GM12865 (cell line): ENCODE results near the gene EYA3.

Source experiments
- DNase-seq: peaks from one replicate; pipeline ENCODE4 v3.0.0; 2010; ENCODE audit warnings: low read depth
- H3K4me3 ChIP-seq: 2 replicates; pipeline ENCODE4 v1.5.1; 2011; ENCODE audit warnings: mild to moderate bottlenecking, low read depth, low read length, control low read depth
- CTCF ChIP-seq: IDR thresholded peaks from 2 replicates; pipeline ENCODE4 v1.5.1; 2011; ENCODE audit warnings: low read length, control low read depth, low read depth, inconsistent platforms; ENCODE audit not compliant: insufficient read depth; ENCODE audit errors: missing control alignments

The EYA3 gene

DNA sequence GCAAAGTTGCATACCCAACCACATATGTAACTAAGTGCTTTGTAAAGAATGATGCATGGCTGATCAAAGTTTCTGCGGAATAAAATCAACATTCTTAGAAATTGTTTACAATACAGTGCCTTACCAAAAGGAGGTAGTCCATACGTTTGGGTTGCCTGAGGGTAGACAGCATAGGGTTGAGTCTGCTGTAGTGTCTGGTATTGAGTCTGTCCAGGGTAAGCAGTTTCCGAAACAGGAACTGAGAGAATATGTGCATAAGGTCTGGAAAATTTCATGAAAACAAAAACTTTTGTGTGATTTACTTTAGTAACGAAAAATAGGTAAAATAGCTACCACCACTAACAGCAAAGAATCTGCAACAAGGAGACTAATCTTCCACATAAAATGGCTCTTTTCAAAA, 53.0 kb downstream of the EYA3 start:
- no peak overlapping the region for H3K4me3 ChIP-seq
- TF ChIP-seq CTCF: no peak
- DNase-seq: peak; percentile 43

- DNase-seq: no peak
- H3K4me3 ChIP-seq: no peak overlapping the region
- no peak for TF ChIP-seq CTCF
These were observed 56.1 kb downstream of the EYA3 start for GRCh38 chr1:28032281-28032680.

DNA sequence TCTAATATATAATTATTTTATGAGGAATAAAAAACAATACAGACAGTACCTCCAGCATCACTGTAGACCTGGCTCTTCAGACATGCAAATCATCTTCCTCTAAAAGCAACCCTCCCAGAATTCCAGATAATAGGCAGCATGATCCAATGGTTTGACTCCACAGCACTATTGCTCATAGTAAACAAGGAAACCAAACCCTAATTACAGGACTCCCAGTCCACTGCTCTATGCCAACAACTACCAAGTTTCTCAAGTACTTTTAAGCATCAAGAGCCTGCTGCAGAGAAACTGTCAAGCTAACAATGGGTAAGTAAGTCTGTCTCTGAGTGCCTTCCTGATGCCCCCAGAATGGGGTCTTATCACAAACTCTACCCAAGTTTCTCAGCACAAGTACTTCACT, 57.2 kb downstream of the EYA3 start:
- H3K4me3 ChIP-seq: no peak overlapping the region
- DNase-seq: no peak
- TF ChIP-seq CTCF: no peak

DNA sequence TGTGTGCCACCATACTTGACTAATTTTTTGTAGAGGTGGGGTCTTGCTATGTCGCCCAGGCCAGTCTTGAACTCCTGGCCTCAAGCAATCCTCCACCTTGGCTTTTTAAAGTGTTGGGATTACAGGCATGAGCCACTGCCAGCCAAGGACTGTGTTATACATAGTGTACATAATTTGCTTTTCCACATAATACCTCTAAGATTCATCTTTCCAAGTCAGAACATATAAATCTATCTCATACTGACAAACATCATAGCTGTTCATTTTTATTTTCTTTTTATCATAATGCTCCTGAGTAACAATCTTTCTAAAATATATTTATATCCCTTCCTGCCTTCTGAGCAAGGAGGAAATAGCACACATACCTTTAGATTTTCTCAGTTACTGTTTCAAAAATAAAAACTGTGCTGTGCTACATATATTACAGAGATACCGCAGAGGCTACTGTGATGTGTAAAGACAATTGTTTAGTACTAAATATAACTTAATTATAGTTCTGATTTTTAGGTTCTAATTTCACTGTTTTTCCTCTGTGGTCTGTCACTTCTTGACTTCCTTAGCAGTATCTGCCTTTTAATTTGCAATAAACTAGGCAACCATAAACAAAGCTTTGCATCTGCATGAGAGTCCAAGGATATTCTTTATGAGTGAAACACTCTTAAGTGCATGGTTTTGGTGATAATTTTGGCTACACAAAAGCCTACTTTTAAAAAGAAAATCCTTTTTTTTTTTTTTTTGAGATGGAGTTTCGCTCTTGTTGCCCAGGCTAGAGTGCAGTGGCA, 59.3 kb downstream of the EYA3 start:
- TF ChIP-seq CTCF: no peak
- peak; percentile 35 for DNase-seq
- H3K4me3 ChIP-seq: no peak overlapping the region

GRCh38 chr1:28027660-28028059, 60.8 kb downstream of the EYA3 start:
- no peak for TF ChIP-seq CTCF
- peak; percentile 22 for DNase-seq
- no peak overlapping the region for H3K4me3 ChIP-seq

- no peak overlapping the region for H3K4me3 ChIP-seq
- no peak for TF ChIP-seq CTCF
- DNase-seq: no peak
These were observed 61.2 kb downstream of the EYA3 start for GRCh38 chr1:28027238-28027637.

GRCh38 chr1:28026329-28026728, 62.1 kb downstream of the EYA3 start:
- TF ChIP-seq CTCF: no peak
- DNase-seq: no peak
- H3K4me3 ChIP-seq: no peak overlapping the region
